Effector CD8-positive, alpha-beta T cell (primary cell): ENCODE data around the gene FOLR1.

ENCODE experiments used
- DNase-seq: peaks from one replicate; lab custom pipeline; 2025; lab: John Stamatoyannopoulos, UW

FOLR1 gene

GRCh38 chr11:72223615-72224563 is 31.9 kb downstream of the FOLR1 start:
- peak; percentile 43 for DNase-seq

- no peak for DNase-seq
These were observed 32.8 kb downstream of the FOLR1 start, which contains the start of gene INPPL1 for GRCh38 chr11:72224564-72225410. Gene INPPL1, plus strand, starts transcription at chr11:72224767. Its CDS starts 218 bp downstream, at chr11:72224985.

GRCh38 chr11:72225411-72225951 is 33.5 kb downstream of the FOLR1 start:
- no peak for DNase-seq

- DNase-seq, result no peak
These were observed 34.8 kb downstream of the FOLR1 start for GRCh38 chr11:72226701-72227100.

- no peak for DNase-seq
These were observed 35.6 kb downstream of the FOLR1 start for GRCh38 chr11:72227316-72228228.

- no peak for DNase-seq
These were observed 36.4 kb downstream of the FOLR1 start for GRCh38 chr11:72228229-72228843.

- DNase-seq, result no peak
These were observed 36.9 kb downstream of the FOLR1 start for GRCh38 chr11:72228844-72229231.

GRCh38 chr11:72229336-72229924 is 37.5 kb downstream of the FOLR1 start:
- no peak for DNase-seq

- DNase-seq, result no peak
These were observed 38.2 kb downstream of the FOLR1 start for GRCh38 chr11:72229925-72230763.

GRCh38 chr11:72230764-72231365 is 38.9 kb downstream of the FOLR1 start:
- DNase-seq, result no peak

- no peak for DNase-seq
These were observed 39.7 kb downstream of the FOLR1 start for GRCh38 chr11:72231396-72232259.

GRCh38 chr11:72232260-72233055 is 40.5 kb downstream of the FOLR1 start:
- DNase-seq, result no peak

- DNase-seq, result no peak
These were observed 41.3 kb downstream of the FOLR1 start for GRCh38 chr11:72233056-72233772.

- DNase-seq, result no peak
These were observed 42.0 kb downstream of the FOLR1 start for GRCh38 chr11:72233773-72234513.

GRCh38 chr11:72234514-72234830 is 42.5 kb downstream of the FOLR1 start:
- DNase-seq, result no peak

- no peak for DNase-seq
These were observed 43.0 kb downstream of the FOLR1 start for GRCh38 chr11:72234920-72235319.
